GM18868 (cell line): ENCODE results near the gene IGFBPL1.

Source experiments
- ATAC-seq: cut with Tn5 transposase; IDR thresholded peaks from one replicate; pipeline ENCODE4 v1.9.1; 2021; ENCODE audit warnings: mild to moderate bottlenecking, moderate library complexity; ENCODE audit not compliant: unreplicated experiment

The IGFBPL1 gene

DNA sequence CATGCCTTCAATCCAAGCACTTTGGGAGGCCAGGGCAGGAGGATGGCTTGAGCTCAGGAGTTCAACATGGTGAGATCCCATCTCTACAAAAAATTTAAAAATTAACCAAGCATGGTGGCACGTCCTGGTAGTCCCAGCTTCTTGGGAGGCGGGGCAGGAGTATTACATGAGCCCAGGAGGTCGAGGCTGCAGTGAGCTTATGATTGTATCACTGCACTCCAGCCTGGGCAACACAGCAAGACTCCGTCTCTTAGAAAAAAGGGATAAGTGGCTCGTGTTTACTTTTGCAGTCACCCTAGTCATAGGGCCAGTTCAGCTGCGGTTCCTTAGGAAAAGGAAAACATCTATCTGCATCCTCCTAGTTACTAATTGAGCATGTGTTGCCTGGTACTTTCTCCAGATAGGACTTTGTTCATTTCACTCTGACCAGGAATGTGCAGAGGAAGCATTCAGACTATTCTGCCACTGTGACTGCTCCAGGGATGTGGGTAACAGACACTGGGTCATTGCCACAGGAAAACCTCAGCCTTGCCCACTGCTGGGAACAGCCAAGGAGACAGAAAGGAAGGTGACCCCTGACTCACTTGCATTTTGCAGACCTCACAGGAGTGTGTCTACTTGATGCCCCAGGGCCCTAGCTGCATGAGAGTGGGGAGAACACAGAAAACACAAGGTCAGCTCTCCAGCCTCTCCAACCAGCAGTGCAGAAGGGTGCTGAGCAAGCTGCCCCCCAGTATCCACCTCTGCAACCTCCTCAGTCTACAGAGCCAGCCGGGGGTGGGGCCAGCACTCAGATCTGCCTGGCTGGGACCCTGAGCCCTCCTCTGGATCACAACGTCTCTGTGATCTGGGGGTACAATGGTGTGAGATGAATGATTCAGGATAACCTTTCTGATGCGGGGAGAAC is 65.6 kb downstream of the IGFBPL1 start:
- ATAC-seq = no peak

DNA sequence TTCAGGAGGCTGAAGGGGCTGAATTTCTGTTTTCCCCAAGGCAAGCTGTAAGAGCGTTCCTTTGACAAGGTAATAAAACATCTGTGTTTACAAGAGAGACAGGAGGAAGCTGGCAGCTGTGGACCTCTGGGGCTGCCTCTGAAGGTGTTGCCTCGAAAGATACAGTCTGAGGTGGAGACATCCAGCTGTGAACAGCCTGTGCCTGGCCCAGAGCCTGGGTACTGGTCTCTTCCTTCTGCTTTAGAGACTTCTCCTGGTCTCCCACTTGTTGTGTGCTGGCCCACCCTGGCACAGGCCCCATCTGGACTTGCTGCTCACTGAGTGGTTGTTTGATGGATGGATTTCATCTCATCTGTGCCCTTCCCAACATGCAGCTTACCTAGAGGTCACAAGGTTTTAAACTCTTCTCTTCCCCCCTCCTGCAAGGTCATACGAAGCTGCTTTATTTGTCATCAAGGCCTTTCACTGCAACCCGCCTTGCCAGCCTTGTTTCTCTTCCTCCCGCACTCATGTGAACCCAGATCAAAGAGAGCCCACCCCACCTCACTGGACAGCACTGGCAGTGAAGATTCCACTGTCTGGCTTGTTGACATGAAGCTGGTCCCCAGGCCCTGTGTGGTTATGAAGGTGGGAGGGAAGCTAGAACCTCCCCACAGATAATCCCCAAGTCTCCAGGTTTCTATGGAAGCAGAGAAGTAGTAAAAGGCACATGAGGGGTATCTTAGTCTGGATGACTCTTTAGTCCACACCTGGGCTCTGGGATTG is 66.7 kb downstream of the IGFBPL1 start:
- no peak for ATAC-seq

DNA sequence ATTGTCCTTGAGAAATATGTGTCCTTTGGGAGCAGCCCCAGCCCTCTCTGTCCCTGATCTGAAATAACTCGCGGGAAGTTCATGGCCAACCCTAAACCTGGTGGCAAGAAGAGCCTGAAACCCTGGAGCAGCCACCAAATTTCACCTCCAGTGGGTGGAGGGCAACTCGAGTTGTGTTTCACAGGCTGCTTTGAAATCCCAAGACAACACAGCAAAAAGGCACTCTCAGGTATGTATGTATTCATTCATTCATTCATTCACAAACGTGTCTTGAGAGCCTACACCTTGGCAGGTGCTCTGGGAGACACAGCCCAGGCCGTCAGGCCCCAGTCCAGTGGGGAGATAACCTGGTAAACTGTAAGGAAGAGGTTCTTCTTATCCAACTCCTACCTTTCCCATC is 67.4 kb downstream of the IGFBPL1 start:
- no peak for ATAC-seq
